ENCODE results near the gene CTIF.

CTIF gene

GRCh38 chr18:48819781-48820482, 281.1 kb downstream of the CTIF start:
- DNase-seq (ENCODE audit: low read depth in 2 of 2) = no peak

GRCh38 chr18:48820483-48821250, 281.8 kb downstream of the CTIF start:
- DNase-seq (ENCODE audit: low read depth in 2 of 2) = no peak

GRCh38 chr18:48821251-48821590, 282.4 kb downstream of the CTIF start:
- no peak for DNase-seq (ENCODE audit: low read depth in 2 of 2)

GRCh38 chr18:48821845-48822244, 283.0 kb downstream of the CTIF start:
- no peak for DNase-seq (ENCODE audit: low read depth in 2 of 2)

- DNase-seq (ENCODE audit: low read depth in 2 of 2) = no peak
Observed at GRCh38 chr18:48824231-48824970, 285.6 kb downstream of the CTIF start.

- DNase-seq (ENCODE audit: low read depth in 2 of 2) = no peak
Observed at GRCh38 chr18:48825101-48825745, 286.4 kb downstream of the CTIF start.

- no peak for DNase-seq (ENCODE audit: low read depth in 2 of 2)
Observed at GRCh38 chr18:48826271-48826670, 287.4 kb downstream of the CTIF start.

GRCh38 chr18:48826806-48827205, 288.0 kb downstream of the CTIF start:
- no peak for DNase-seq (ENCODE audit: low read depth in 2 of 2)

- DNase-seq (ENCODE audit: low read depth in 2 of 2) = no peak
Observed at GRCh38 chr18:48827291-48828193, 288.7 kb downstream of the CTIF start.

GRCh38 chr18:48828194-48828545, 289.3 kb downstream of the CTIF start:
- DNase-seq (ENCODE audit: low read depth in 2 of 2) = no peak

GRCh38 chr18:48828691-48829442, 290.0 kb downstream of the CTIF start:
- no peak for DNase-seq (ENCODE audit: low read depth in 2 of 2)

GRCh38 chr18:48829443-48830149, 290.8 kb downstream of the CTIF start:
- no peak for DNase-seq (ENCODE audit: low read depth in 2 of 2)

- DNase-seq (ENCODE audit: low read depth in 2 of 2) = no peak
Observed at GRCh38 chr18:48831113-48831759, 292.4 kb downstream of the CTIF start.

GRCh38 chr18:48831802-48832201, 293.0 kb downstream of the CTIF start:
- no peak for DNase-seq (ENCODE audit: low read depth in 2 of 2)

GRCh38 chr18:48832938-48833700, 294.3 kb downstream of the CTIF start:
- DNase-seq (ENCODE audit: low read depth in 2 of 2) = no peak

- DNase-seq (ENCODE audit: low read depth in 2 of 2) = no peak
Observed at GRCh38 chr18:48833701-48834412, 295.0 kb downstream of the CTIF start.

- DNase-seq (ENCODE audit: low read depth in 2 of 2) = peak; percentile 56 to 57
Observed at GRCh38 chr18:48834413-48835031, 295.7 kb downstream of the CTIF start.

All from stimulated activated CD8-positive, alpha-beta memory T cell treated with anti-CD3 and anti-CD28 coated beads, Interleukin-2, amount 100 ng/mL, for 1 hour (primary cell).